ENCODE measurements around the gene MFRP. TPM values are rescaled to one million over a fixed set of nuclear protein-coding genes. Genes with fewer than 3 reads are reported as not detected.
A peak's percentile ranks its signal among the peaks of the same experiment; 100 is the strongest.

Gene MFRP
- total RNA-seq, 4 donors from 2014 or later, result 0.11 TPM; not detected in 3

GRCh38 chr11:119314726-119315125, 31.8 kb downstream of the MFRP start:
- Histone ChIP-seq H3K27ac (no peak overlapping the region), H3K4me1 (peaks cover 57% of the 10 kb centered on the region), H3K36me3 (peaks cover under 1% of the 10 kb centered on the region), H3K27me3 (peaks cover 29% of the 10 kb centered on the region), H3K4me3 (peak overlapping the region; percentile 53), H3K9me3 (no peaks in the 10 kb centered on the region)
- DNase-seq (ENCODE audit: low spot score in 2 of 2), result no peak
- TF ChIP-seq CTCF (IDR thresholded peaks at IDR 0.05), result no peak
- TF ChIP-seq POLR2AphosphoS5 (IDR thresholded peaks at IDR 0.05), result no peak
- no peak for TF ChIP-seq EP300 (IDR thresholded peaks at IDR 0.05)
- no peak for TF ChIP-seq POLR2A (IDR thresholded peaks at IDR 0.05)
- 85% methylated on average over 6 of the region's 18 CpGs for WGBS

- Histone ChIP-seq H3K27ac (no peak overlapping the region), H3K36me3 (peaks cover 12% of the 10 kb centered on the region), H3K27me3 (peaks cover 12% of the 10 kb centered on the region), H3K4me3 (no peak overlapping the region), H3K9me3 (no peaks in the 10 kb centered on the region), H3K4me1 (peaks cover 31% of the 10 kb centered on the region)
- 64% methylated on average over 5 of the region's 20 CpGs for WGBS
- no peak for DNase-seq (ENCODE audit: low spot score in 2 of 2)
- TF ChIP-seq POLR2AphosphoS5 (IDR thresholded peaks at IDR 0.05) (no peak), POLR2A (IDR thresholded peaks at IDR 0.05) (no peak), EP300 (IDR thresholded peaks at IDR 0.05) (no peak), CTCF (IDR thresholded peaks at IDR 0.05) (no peak)
Observed at GRCh38 chr11:119310682-119311052, 35.8 kb downstream of the MFRP start.

GRCh38 chr11:119309953-119310681, 36.4 kb downstream of the MFRP start:
- no peak for DNase-seq (ENCODE audit: low spot score in 2 of 2)
- 84% methylated on average over 17 of the region's 17 CpGs for WGBS
- peaks cover 7% of the 10 kb centered on the region for H3K27me3 ChIP-seq
- no peak overlapping the region for H3K4me3 ChIP-seq
- TF ChIP-seq EP300 (IDR thresholded peaks at IDR 0.05), result no peak
- no peak for TF ChIP-seq CTCF (IDR thresholded peaks at IDR 0.05)
- no peak for TF ChIP-seq POLR2AphosphoS5 (IDR thresholded peaks at IDR 0.05)
- no peak for TF ChIP-seq POLR2A (IDR thresholded peaks at IDR 0.05)
- H3K36me3 ChIP-seq, result peaks cover 12% of the 10 kb centered on the region
- H3K27ac ChIP-seq, result no peak overlapping the region
- H3K4me1 ChIP-seq, result peaks cover 26% of the 10 kb centered on the region
- H3K9me3 ChIP-seq, result no peaks in the 10 kb centered on the region

- peaks cover 12% of the 10 kb centered on the region for H3K36me3 ChIP-seq
- H3K27me3 ChIP-seq, result no peaks in the 10 kb centered on the region
- peaks cover 21% of the 10 kb centered on the region for H3K4me1 ChIP-seq
- TF ChIP-seq POLR2AphosphoS5 (IDR thresholded peaks at IDR 0.05), result no peak
- no peak for TF ChIP-seq POLR2A (IDR thresholded peaks at IDR 0.05)
- no peak for TF ChIP-seq CTCF (IDR thresholded peaks at IDR 0.05)
- no peak for TF ChIP-seq EP300 (IDR thresholded peaks at IDR 0.05)
- no peak for DNase-seq (ENCODE audit: low spot score in 2 of 2)
- WGBS, result 72% methylated on average over 11 of the region's 11 CpGs
- H3K9me3 ChIP-seq, result no peaks in the 10 kb centered on the region
- no peak overlapping the region for H3K27ac ChIP-seq
- no peak overlapping the region for H3K4me3 ChIP-seq
Observed at GRCh38 chr11:119309411-119309810, 37.1 kb downstream of the MFRP start.

- H3K4me3 ChIP-seq, result no peak overlapping the region
- no peaks in the 10 kb centered on the region for H3K27me3 ChIP-seq
- no peaks in the 10 kb centered on the region for H3K9me3 ChIP-seq
- DNase-seq (ENCODE audit: low spot score in 2 of 2), result no peak
- H3K36me3 ChIP-seq, result peaks cover 27% of the 10 kb centered on the region
- WGBS, result 74% methylated on average over 5 of the region's 5 CpGs
- TF ChIP-seq EP300 (IDR thresholded peaks at IDR 0.05) (no peak), CTCF (IDR thresholded peaks at IDR 0.05) (no peak), POLR2AphosphoS5 (IDR thresholded peaks at IDR 0.05) (no peak), POLR2A (IDR thresholded peaks at IDR 0.05) (no peak)
- H3K27ac ChIP-seq, result no peak overlapping the region
- peaks cover 21% of the 10 kb centered on the region for H3K4me1 ChIP-seq
Observed at GRCh38 chr11:119307974-119308373, 38.5 kb downstream of the MFRP start.
